MG63 (cell line): Measurements from ENCODE around the gene WHRN. TPM values are rescaled to one million over a fixed set of nuclear protein-coding genes. Genes with fewer than 3 reads are reported as not detected.

ENCODE experiments used
- total RNA-seq: library from RNA; depleted of rRNA; stranded (reverse); fragments of >200 nt; shearing (Covaris generic); gene quantifications from 2 replicates; pipeline ENCODE4 v1.2.3, GENCODE V29; 2014; ENCODE audit warnings: low replicate concordance; rRNA removed

Gene WHRN
- total RNA-seq, 1 experiment from 2014 or later, result 2.1 TPM

Other genes starting within 250 kb of the WHRN start
- not detected in 2 replicates for gene ORM1, start 182.4 kb downstream of the WHRN start, total RNA-seq
- not detected in 2 replicates for gene ORM2, start 175.6 kb downstream of the WHRN start, total RNA-seq
- gene AKNA, start 117.5 kb downstream of the WHRN start, total RNA-seq, result 0.17 and 1.4 TPM in 2 replicates
- 62.6 and 103 TPM in 2 replicates for gene ATP6V1G1, start 82.3 kb upstream of the WHRN start, total RNA-seq
- gene TMEM268, start 105.8 kb upstream of the WHRN start, total RNA-seq, result 4.5 and 11.1 TPM in 2 replicates
- not detected in 2 replicates for gene TEX53, start 152.3 kb upstream of the WHRN start, total RNA-seq
- gene TEX48, start 176.7 kb upstream of the WHRN start, total RNA-seq, result not detected in 2 replicates